ENCODE data around the gene SUPT4H1.

Gene SUPT4H1

DNA sequence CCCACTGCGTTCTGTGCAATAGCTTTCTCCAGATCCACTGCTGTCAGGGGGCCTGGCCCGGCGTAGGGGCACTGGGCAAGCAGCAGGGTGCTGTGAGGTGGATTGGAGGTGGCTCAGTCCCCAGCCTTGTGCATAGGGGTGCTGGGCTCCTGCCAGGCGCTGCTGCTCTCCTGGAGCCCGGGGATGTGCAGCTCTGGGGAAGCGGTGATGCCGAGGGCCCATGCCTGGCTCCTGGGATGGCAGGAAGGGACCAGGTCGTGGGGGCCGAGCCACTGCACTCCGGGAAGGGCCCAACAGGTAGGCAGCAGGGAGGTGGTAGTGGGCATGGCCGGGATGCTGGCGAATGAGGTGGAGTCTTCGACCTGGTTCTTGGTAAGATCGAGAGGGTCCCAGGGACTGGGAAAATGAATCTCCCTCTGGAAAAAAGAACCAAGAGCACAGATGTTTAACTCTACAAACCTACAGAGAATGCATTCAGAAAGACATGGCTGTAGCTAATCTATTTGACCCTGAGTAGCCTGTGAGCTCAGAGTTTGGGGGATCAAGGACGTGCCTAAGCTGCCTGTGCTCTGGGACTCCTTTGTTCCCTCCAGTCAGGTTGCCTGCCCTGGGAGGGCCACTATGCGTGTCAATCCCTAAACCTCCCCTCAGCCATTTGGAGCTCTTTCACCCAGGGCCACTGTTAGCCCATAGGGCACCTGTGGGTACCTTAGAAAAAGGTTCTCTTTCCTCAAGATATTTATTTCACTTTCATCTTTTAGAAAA is 6.6 kb upstream of the SUPT4H1 start:
- TF ChIP-seq, protein P1, sequence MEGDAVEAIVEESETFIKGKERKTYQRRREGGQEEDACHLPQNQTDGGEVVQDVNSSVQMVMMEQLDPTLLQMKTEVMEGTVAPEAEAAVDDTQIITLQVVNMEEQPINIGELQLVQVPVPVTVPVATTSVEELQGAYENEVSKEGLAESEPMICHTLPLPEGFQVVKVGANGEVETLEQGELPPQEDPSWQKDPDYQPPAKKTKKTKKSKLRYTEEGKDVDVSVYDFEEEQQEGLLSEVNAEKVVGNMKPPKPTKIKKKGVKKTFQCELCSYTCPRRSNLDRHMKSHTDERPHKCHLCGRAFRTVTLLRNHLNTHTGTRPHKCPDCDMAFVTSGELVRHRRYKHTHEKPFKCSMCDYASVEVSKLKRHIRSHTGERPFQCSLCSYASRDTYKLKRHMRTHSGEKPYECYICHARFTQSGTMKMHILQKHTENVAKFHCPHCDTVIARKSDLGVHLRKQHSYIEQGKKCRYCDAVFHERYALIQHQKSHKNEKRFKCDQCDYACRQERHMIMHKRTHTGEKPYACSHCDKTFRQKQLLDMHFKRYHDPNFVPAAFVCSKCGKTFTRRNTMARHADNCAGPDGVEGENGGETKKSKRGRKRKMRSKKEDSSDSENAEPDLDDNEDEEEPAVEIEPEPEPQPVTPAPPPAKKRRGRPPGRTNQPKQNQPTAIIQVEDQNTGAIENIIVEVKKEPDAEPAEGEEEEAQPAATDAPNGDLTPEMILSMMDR (conservative IDR thresholded peaks at IDR 0.05; ENCODE audit: control insufficient read depth, insufficient read depth, low read depth, low read length): no peak
- H3K4me3 ChIP-seq (ENCODE audit: control insufficient read depth, low read depth, low read length): no peak overlapping the region
- DNase-seq (ENCODE audit: low read depth): no peak

DNA sequence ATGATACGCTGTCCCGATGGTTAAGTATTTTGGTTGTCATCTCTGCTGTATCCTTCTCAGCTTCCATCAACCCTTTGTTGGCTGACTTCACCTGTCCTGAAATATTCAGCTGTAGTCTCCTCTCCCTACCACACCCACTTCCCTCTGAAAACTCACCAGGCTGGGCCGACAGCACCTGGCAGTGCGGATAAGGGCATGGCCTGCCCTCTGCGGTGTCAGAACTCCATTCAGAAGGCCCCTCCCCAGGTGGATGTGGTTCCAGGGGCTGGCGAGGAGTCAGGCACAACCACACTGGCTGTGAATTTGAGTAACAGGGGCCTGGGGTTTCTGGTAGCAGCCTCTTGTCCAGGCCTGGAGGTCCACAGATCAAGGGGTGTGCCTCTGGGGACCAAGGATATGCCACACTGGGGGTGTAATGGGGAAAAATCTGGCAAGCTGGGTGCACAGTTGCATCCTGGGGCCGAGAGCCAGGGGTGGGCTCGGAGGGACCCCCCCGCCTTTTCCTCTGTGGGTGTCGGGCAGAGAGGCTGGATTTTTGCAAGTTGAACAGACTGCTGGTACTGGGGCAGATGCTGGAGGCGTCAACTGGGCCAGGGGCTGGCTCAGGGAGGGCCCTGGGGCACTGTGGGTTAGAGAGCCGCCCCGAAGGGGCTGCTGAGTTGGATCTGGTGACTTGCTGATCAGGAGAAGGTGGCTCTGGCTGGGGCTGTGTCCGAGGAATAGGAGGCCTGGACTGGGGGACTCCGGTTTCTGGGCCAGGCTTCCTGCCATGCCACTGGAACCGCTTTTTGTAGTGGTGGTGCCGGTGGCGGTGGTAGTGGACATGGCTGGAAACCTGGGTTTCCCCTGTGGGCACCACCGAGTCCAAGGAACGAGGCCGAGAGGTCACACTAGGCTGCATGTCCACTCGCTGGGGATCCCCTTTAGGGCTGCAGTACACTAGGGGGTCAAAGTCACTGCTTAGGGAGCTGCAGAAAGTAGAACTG is 5.6 kb upstream of the SUPT4H1 start:
- TF ChIP-seq, protein P1 (conservative IDR thresholded peaks at IDR 0.05; ENCODE audit: control insufficient read depth, insufficient read depth, low read depth, low read length): no peak
- no peak overlapping the region for H3K4me3 ChIP-seq (ENCODE audit: control insufficient read depth, low read depth, low read length)
- no peak for DNase-seq (ENCODE audit: low read depth)

DNA sequence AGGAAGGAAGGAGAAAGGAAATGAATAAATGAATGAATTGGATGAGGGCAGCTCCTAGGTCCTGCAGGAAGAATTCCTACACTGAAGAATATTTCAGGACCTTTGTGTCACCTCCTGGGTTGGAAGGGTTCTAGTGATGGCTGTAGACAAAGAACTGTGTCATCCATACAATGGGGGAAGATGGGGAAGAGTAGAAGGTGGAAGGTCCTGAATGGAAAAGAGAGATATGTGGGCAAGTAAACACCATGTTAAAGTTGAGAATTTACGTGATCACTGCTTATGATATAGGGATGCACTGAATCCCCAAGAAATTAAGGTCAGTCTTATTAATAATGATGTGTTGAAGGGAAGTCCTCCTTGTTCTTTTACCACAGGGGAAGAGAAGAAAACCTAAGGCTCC is 4.2 kb upstream of the SUPT4H1 start:
- H3K4me3 ChIP-seq (ENCODE audit: control insufficient read depth, low read depth, low read length): no peak overlapping the region
- DNase-seq (ENCODE audit: low read depth): no peak
- TF ChIP-seq, protein P1 (conservative IDR thresholded peaks at IDR 0.05; ENCODE audit: control insufficient read depth, insufficient read depth, low read depth, low read length): no peak

DNA sequence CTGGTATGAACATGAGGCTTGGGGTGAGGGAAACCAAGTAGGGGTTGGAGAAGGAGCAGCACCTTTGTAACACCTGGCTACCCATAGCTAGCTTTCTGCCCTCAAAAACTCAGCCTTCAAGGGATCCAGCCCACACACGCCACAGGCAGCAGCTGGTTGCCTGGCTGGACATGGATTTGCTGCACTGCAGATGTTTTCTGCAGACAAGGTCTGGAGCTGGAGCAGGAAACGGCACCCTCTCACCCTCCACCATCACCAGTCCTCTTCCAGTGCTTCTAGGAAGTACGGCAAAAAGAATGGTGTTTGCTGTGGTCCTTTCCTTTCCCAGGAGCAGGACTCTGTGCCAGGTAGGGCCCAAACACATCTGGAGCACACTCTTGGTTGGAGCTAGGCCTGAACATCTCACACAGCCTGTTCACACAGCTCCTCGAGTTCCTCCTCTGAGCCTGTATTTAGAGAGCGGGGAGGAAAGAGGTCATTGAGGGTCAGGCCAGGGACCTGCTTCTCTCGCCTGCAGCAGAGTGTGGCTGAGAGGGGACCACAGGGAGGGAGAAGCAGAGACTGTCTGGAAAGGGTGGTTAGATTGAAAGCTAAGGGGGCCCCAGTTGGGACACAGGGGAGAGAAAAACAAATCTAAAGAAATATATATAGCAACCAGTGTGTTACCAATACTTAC is 2.7 kb upstream of the SUPT4H1 start:
- H3K4me3 ChIP-seq (ENCODE audit: control insufficient read depth, low read depth, low read length): no peak overlapping the region
- DNase-seq (ENCODE audit: low read depth): no peak

DNA sequence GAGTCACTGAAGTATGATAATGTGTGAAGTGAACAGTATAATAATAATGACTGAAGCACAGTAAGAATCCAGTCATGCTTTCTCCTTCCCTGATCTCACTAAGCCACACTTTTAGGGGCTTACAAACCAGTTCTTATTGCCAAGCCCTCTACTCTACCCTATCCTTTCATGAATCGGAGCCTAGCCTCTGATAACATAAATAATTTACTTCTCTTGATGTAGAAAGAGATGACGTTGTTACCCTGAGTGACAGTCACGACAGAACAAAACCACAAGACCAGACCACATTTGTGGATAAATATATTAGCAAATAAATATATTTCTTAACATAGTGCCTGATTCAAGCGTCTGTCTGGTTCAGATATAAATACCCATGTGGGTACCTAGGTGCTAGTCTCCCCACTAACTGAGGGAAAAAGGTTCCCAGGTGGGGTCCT is 1.4 kb upstream of the SUPT4H1 start:
- DNase-seq (ENCODE audit: low read depth): no peak
- TF ChIP-seq, protein P1 (conservative IDR thresholded peaks at IDR 0.05; ENCODE audit: control insufficient read depth, insufficient read depth, low read depth, low read length): no peak
- no peak overlapping the region for H3K4me3 ChIP-seq (ENCODE audit: control insufficient read depth, low read depth, low read length)

More for the DNA sequence above, 2.7 kb upstream of the SUPT4H1 start:
- TF ChIP-seq, protein P1 (conservative IDR thresholded peaks at IDR 0.05; ENCODE audit: control insufficient read depth, insufficient read depth, low read depth, low read length): no peak

Data from fibroblast of mammary gland (primary cell).